Measurements from ENCODE around the gene FAM168A. TPM values are rescaled to one million over a fixed set of nuclear protein-coding genes. Genes with fewer than 3 reads are reported as not detected.
A peak's percentile ranks its signal among the peaks of the same experiment; 100 is the strongest.

Gene FAM168A
- total and polyA plus RNA-seq, 2 of the 8 experiments (the other 6 are each of a cell fraction or from before 2014, with no cell fraction given) = 17.1 to 21.6 TPM

DNA sequence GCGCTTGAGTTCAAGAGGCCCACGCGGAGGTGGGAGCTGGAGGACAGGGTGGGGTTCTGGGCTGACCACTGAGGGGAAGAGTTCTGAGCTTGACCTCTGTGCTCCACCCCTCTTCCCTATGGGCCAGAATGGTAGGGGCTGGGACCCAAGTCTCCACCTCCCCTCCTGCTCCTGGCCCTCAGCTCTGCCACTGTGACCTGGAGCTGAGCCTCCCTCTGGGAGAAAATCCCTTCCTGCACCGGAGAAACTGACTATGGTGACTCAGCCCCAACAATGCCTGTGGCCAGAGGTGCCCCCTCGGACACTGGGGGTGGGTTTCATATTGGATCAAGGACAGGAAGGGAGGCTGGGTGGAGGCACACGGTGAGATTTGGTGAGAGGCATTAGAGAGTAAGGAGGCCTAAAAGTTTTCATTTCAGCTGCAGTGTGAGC is 198.7 kb downstream of the FAM168A start:
- WGBS, 2 experiments (ENCODE audit: extremely low coverage in 1 of 2, insufficient coverage in 1 of 2, insufficient read length in 1 of 2, insufficient replicate concordance in 2 of 2, low coverage in 1 of 2, low lambda C conversion rate in 2 of 2, missing lambda C conversion rate in 1 of 2) = 84% methylated on average over 6 of the region's 6 CpGs; no CpG with 5 or more reads in 1 of the 2 experiments
- H4K91ac ChIP-seq (replicated peaks; ENCODE audit: insufficient read length, low read length) = no peak overlapping the region
- no peak overlapping the region for H2BK120ac ChIP-seq (replicated peaks; ENCODE audit: low read depth, low read length)
- H3K4me1 ChIP-seq (replicated peaks in 1 of 4; ENCODE audit: control insufficient read depth in 3 of 4, insufficient read depth in 4 of 4, low read length in 3 of 4) = peaks cover 0 to 3% (median 2%) of the 10 kb centered on the region in 4 experiments; a peak in 5 of 7 replicates
- no peak overlapping the region for H2BK5ac ChIP-seq (ENCODE audit: low read depth, low read length)
- H2AK5ac ChIP-seq (ENCODE audit: low read depth, low read length) = no peak overlapping the region
- H3K79me1 ChIP-seq (ENCODE audit: low read depth, low read length) = no peaks in the 10 kb centered on the region
- H2BK20ac ChIP-seq (ENCODE audit: low read length) = no peak overlapping the region
- H3K79me2 ChIP-seq (ENCODE audit: control insufficient read depth in 1 of 2, insufficient read depth in 2 of 2, low read length in 2 of 2) = no peaks in the 10 kb centered on the region
- no peaks in the 10 kb centered on the region for H3K23me2 ChIP-seq (ENCODE audit: low read depth, low read length)
- H2BK15ac ChIP-seq (ENCODE audit: low read length) = no peak overlapping the region
- peak in 1 of 2 experiments; percentile 41 for DNase-seq (ENCODE audit: low read depth in 1 of 2, low spot score in 2 of 2)
- no peak overlapping the region for H3K56ac ChIP-seq (replicated peaks; ENCODE audit: insufficient read length, low read depth, low read length)
- H3K18ac ChIP-seq (ENCODE audit: extremely low read depth, low read length) = no peak overlapping the region
- H3K14ac ChIP-seq (ENCODE audit: insufficient read length) = no peak overlapping the region
- FAIRE-seq = no peak
- H2AFZ ChIP-seq (ENCODE audit: low read length) = no peak overlapping the region
- H3K4me3 ChIP-seq (ENCODE audit: extremely low read depth in 1 of 4, insufficient read depth in 2 of 4, low read depth in 3 of 4, low read length in 4 of 4) = no peak overlapping the region
- H2BK12ac ChIP-seq (ENCODE audit: low read depth, low read length) = no peak overlapping the region
- H4K20me1 ChIP-seq (replicated peaks in 1 of 2; ENCODE audit: control insufficient read depth in 1 of 2, insufficient read depth in 2 of 2, low read length in 2 of 2) = peaks cover 1 to 4% of the 10 kb centered on the region in 2 experiments
- no peaks in the 10 kb centered on the region for H3K9me3 ChIP-seq (ENCODE audit: insufficient read depth in 2 of 2, low read depth in 1 of 2, low read length in 1 of 2)
- H3K36me3 ChIP-seq (ENCODE audit: control insufficient read depth in 2 of 4, insufficient read depth in 4 of 4, low read length in 3 of 4) = no peaks in the 10 kb centered on the region
- no peaks in the 10 kb centered on the region for H3K27me3 ChIP-seq (replicated peaks in 1 of 4; ENCODE audit: control insufficient read depth in 3 of 4, extremely low read depth in 1 of 4, insufficient read depth in 3 of 4, low read length in 3 of 4)
- H3K4ac ChIP-seq (replicated peaks; ENCODE audit: insufficient read length, low read depth, low read length) = no peak overlapping the region
- no peak overlapping the region for H3K9ac ChIP-seq (replicated peaks in 1 of 4; ENCODE audit: extremely low read depth in 1 of 4, low read depth in 3 of 4, low read length in 3 of 4)
- H3K23ac ChIP-seq (ENCODE audit: insufficient read length) = no peak overlapping the region
- ChIA-PET POLR2A (ENCODE audit: partially characterized antibody) (interaction anchor here (0.6 to 1.5 kb wide), 4 partner anchors 10 to 114 kb away, joined by 3 to 5 read pairs (median 4); no protein-coding TSS in a partner anchor), CTCF (ENCODE audit: partially characterized antibody) (interaction anchor here (0.9 to 59.1 kb wide), 12 partner anchors 11 to 266 kb away, joined by 3 to 1456 read pairs (median 5); no protein-coding TSS in a partner anchor)
- no peak overlapping the region for H3K27ac ChIP-seq (ENCODE audit: low read depth, low read length)
- TF ChIP-seq RAD21 (IDR thresholded peaks at IDR 0.05 in 1 of 2, conservative IDR thresholded peaks at IDR 0.05 in 1 of 2; ENCODE audit: low read depth in 2 of 2, low read length in 2 of 2) (no peak), ASH2L (IDR thresholded peaks at IDR 0.05; ENCODE audit: low read length) (no peak), CHD1 (IDR thresholded peaks at IDR 0.05; ENCODE audit: low read depth, low read length) (no peak), TAF1 (IDR thresholded peaks at IDR 0.05; ENCODE audit: low read depth, low read length) (no peak), SP4 (IDR thresholded peaks at IDR 0.05; ENCODE audit: low read length) (no peak), TAF7 (optimal IDR thresholded peaks at IDR 0.05; ENCODE audit: borderline replicate concordance, low read depth, low read length) (no peak), CREB1 (IDR thresholded peaks at IDR 0.05) (no peak)
- TF ChIP-seq, protein P1, sequence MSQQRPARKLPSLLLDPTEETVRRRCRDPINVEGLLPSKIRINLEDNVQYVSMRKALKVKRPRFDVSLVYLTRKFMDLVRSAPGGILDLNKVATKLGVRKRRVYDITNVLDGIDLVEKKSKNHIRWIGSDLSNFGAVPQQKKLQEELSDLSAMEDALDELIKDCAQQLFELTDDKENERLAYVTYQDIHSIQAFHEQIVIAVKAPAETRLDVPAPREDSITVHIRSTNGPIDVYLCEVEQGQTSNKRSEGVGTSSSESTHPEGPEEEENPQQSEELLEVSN (IDR thresholded peaks at IDR 0.05) = no peak
- TF ChIP-seq, protein P2, sequence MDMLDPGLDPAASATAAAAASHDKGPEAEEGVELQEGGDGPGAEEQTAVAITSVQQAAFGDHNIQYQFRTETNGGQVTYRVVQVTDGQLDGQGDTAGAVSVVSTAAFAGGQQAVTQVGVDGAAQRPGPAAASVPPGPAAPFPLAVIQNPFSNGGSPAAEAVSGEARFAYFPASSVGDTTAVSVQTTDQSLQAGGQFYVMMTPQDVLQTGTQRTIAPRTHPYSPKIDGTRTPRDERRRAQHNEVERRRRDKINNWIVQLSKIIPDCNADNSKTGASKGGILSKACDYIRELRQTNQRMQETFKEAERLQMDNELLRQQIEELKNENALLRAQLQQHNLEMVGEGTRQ (IDR thresholded peaks at IDR 0.05; ENCODE audit: low read length) = no peak
- no peak overlapping the region for H4K5ac ChIP-seq (ENCODE audit: insufficient read length, low read depth, low read length)
- H3K4me2 ChIP-seq (ENCODE audit: insufficient read depth in 1 of 2, low read depth in 2 of 2, low read length in 2 of 2) = no peak overlapping the region
- H4K8ac ChIP-seq (ENCODE audit: extremely low read depth, insufficient read depth, low read length) = no peak overlapping the region

Measured in H1 (cell line).